ENCODE measurements around the gene CPEB3. TPM values are rescaled to one million over a fixed set of nuclear protein-coding genes. Genes with fewer than 3 reads are reported as not detected.

CPEB3 gene
- total RNA-seq, 1 donor from 2014 or later: 1.8 TPM

GRCh38 chr10:92213049-92213448, 77.8 kb downstream of the CPEB3 start:
- DNase-seq (ENCODE audit: low read depth): no peak

GRCh38 chr10:92208736-92209135, 82.1 kb downstream of the CPEB3 start:
- DNase-seq (ENCODE audit: low read depth): peak; percentile 43

GRCh38 chr10:92208157-92208720, 82.6 kb downstream of the CPEB3 start:
- no peak for DNase-seq (ENCODE audit: low read depth)

GRCh38 chr10:92207061-92207460, 83.8 kb downstream of the CPEB3 start:
- DNase-seq (ENCODE audit: low read depth): no peak

- no peak for DNase-seq (ENCODE audit: low read depth)
Measured at GRCh38 chr10:92203919-92204623, 86.8 kb downstream of the CPEB3 start.

- no peak for DNase-seq (ENCODE audit: low read depth)
Measured at GRCh38 chr10:92202536-92202935, 88.3 kb downstream of the CPEB3 start.

GRCh38 chr10:92200564-92200963, 90.3 kb downstream of the CPEB3 start:
- no peak for DNase-seq (ENCODE audit: low read depth)

- DNase-seq (ENCODE audit: low read depth): no peak
Measured at GRCh38 chr10:92187101-92187500, 103.8 kb downstream of the CPEB3 start.

GRCh38 chr10:92184977-92185376, 105.9 kb downstream of the CPEB3 start:
- no peak for DNase-seq (ENCODE audit: low read depth)

- DNase-seq (ENCODE audit: low read depth): no peak
Measured at GRCh38 chr10:92183199-92183598, 107.7 kb downstream of the CPEB3 start.

GRCh38 chr10:92181575-92181974, 109.3 kb downstream of the CPEB3 start:
- DNase-seq (ENCODE audit: low read depth): no peak

GRCh38 chr10:92180399-92180798, 110.5 kb downstream of the CPEB3 start:
- DNase-seq (ENCODE audit: low read depth): no peak

GRCh38 chr10:92177546-92177945, 113.3 kb downstream of the CPEB3 start:
- no peak for DNase-seq (ENCODE audit: low read depth)

- no peak for DNase-seq (ENCODE audit: low read depth)
Measured at GRCh38 chr10:92175164-92175563, 115.7 kb downstream of the CPEB3 start.

GRCh38 chr10:92173996-92174395, 116.9 kb downstream of the CPEB3 start:
- no peak for DNase-seq (ENCODE audit: low read depth)

- no peak for DNase-seq (ENCODE audit: low read depth)
Measured at GRCh38 chr10:92164036-92164696, 126.7 kb downstream of the CPEB3 start.

GRCh38 chr10:92162541-92162940, 128.3 kb downstream of the CPEB3 start:
- DNase-seq (ENCODE audit: low read depth): no peak

GRCh38 chr10:92156874-92157773, 133.8 kb downstream of the CPEB3 start:
- no peak for DNase-seq (ENCODE audit: low read depth)

- no peak for DNase-seq (ENCODE audit: low read depth)
Measured at GRCh38 chr10:92150823-92151222, 140.1 kb downstream of the CPEB3 start.

GRCh38 chr10:92149261-92149660, 141.6 kb downstream of the CPEB3 start:
- no peak for DNase-seq (ENCODE audit: low read depth)

GRCh38 chr10:92146781-92147180, 144.1 kb downstream of the CPEB3 start:
- no peak for DNase-seq (ENCODE audit: low read depth)

- DNase-seq (ENCODE audit: low read depth): no peak
Measured at GRCh38 chr10:92146107-92146506, 144.8 kb downstream of the CPEB3 start.
